Measurements from ENCODE around the gene CNMD.

DNA sequence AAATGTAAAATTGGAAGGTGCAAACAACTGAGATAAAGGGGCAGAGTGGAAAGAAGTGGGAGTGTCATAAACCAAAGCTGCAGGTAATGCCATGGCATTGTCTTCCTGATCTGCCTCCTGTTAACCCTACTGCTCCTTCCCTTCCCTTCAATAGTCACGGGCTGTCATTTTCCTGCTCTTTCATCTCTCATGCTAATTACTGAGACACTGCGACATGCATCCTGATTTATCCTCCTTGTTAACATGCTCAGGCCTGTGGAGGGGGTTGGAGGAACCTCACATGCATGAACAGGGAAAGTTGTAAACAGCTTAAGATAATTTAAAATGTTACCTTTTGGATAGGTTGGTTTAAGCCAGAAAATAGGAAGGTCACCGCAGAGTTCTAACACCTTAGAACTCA, 27.2 kb downstream of the CNMD start:
- TF ChIP-seq CTCF (IDR thresholded peaks at IDR 0.05) (no peak), POLR2A (IDR thresholded peaks at IDR 0.05) (no peak)

Data from right lobe of liver (tissue), 4 donors.